CD4-positive, alpha-beta memory T cell (primary cell): ENCODE data around the gene NKPD1. TPM values are rescaled to one million over a fixed set of nuclear protein-coding genes. Genes with fewer than 3 reads are reported as not detected.
A peak's percentile ranks its signal among the peaks of the same experiment; 100 is the strongest.

Experiments
- CTCF ChIA-PET: fragments of 350-600 bp; sonication (Branson Sonifier 250); formaldehyde crosslinking; loops from one replicate; lab custom pipeline; 2021; ENCODE audit warnings: inconsistent platforms; ENCODE audit not compliant: partially characterized antibody; lab: Charles Lee
- POLR2A ChIA-PET: fragments of 350-600 bp; sonication (Branson Sonifier 250); formaldehyde crosslinking; loops from one replicate; lab custom pipeline; 2021; ENCODE audit not compliant: partially characterized antibody; lab: Charles Lee
- DNase-seq, 5 donors: peaks; one replicate each; pipeline versions ENCODE4 v3.0.0 to v3.0.0-alpha.2; 2020 to 2022; ENCODE audit warnings: mixed read lengths in 1 of 5
- H3K27ac ChIP-seq: one replicate; pipeline ENCODE4 v1.7.0; 2013; ENCODE audit warnings: low read depth, low read length
- H3K27me3 ChIP-seq: 2 replicates; pipeline ENCODE4 v1.7.0; 2013; ENCODE audit warnings: mild to moderate bottlenecking, low read length, moderate library complexity; ENCODE audit not compliant: insufficient read depth
- H3K36me3 ChIP-seq: 2 replicates; pipeline ENCODE4 v1.7.0; 2013; ENCODE audit warnings: mild to moderate bottlenecking, low read length, moderate library complexity; ENCODE audit not compliant: insufficient read depth
- H3K4me1 ChIP-seq: 2 replicates; pipeline ENCODE4 v1.7.0; 2013; ENCODE audit warnings: mild to moderate bottlenecking, low read length, moderate library complexity; ENCODE audit not compliant: insufficient read depth
- H3K4me3 ChIP-seq, 2 donors: one replicate each; pipeline ENCODE4 v1.7.0; 2013; ENCODE audit warnings: low read length in 2 of 2, mild to moderate bottlenecking in 1 of 2
- H3K9me3 ChIP-seq, 2 donors: one replicate each; pipeline ENCODE4 v1.7.0; 2013; ENCODE audit warnings: low read length in 2 of 2, control low read depth in 1 of 2; ENCODE audit not compliant: control insufficient read depth in 1 of 2
- H3K27ac Mint-ChIP-seq, 7 donors: one replicate each; pipeline ENCODE4 v1.8.0; 2020 to 2021; ENCODE audit warnings: mixed read lengths in 7 of 7, mild to moderate bottlenecking in 6 of 7, inconsistent platforms in 3 of 7, moderate library complexity in 3 of 7
- H3K27me3 Mint-ChIP-seq, 2 donors: one replicate each; pipeline ENCODE4 v1.8.0; 2020 to 2021; ENCODE audit warnings: mixed read lengths in 2 of 2
- H3K36me3 Mint-ChIP-seq, 2 donors: one replicate each; pipeline ENCODE4 v1.8.0; 2020 to 2021; ENCODE audit warnings: mixed read lengths in 2 of 2, inconsistent platforms in 1 of 2, mild to moderate bottlenecking in 1 of 2
- H3K4me1 Mint-ChIP-seq, 4 donors: one replicate each; pipeline ENCODE4 v1.8.0; 2020 to 2021; ENCODE audit warnings: mixed read lengths in 4 of 4, mild to moderate bottlenecking in 1 of 4
- H3K4me3 Mint-ChIP-seq, 8 donors: one replicate each; pipeline ENCODE4 v1.8.0; 2020 to 2021; ENCODE audit warnings: mixed read lengths in 8 of 8, mild to moderate bottlenecking in 7 of 8, moderate library complexity in 6 of 8, inconsistent platforms in 3 of 8
- H3K9me3 Mint-ChIP-seq, 8 donors: one replicate each; pipeline ENCODE4 v1.8.0; 2020 to 2021; ENCODE audit warnings: mixed read lengths in 8 of 8, mild to moderate bottlenecking in 5 of 8, inconsistent platforms in 3 of 8, moderate library complexity in 1 of 8
- intact Hi-C: fragments of 100-400 bp; cut with micrococcal nuclease; formaldehyde crosslinking; loops from one replicate; pipeline ENCODE4 v1.15.1; 2023
- polyA plus RNA-seq, 2 donors: library from polyadenylated mRNA; unstranded; fragments of 300-500 nt; fragmentation: Illumina TruSeq; gene quantifications; one replicate each; pipeline ENCODE4 v1.2.3, GENCODE V29; 2021
- total RNA-seq, 2 experiments: library from RNA; stranded (reverse); gene quantifications; one replicate each; pipeline ENCODE4 v1.2.3, GENCODE V29; 2021

Gene NKPD1
- total and polyA plus RNA-seq, 4 experiments from 2014 or later = 0.61 to 1.2 (median 0.80) TPM; not detected in 1

DNA sequence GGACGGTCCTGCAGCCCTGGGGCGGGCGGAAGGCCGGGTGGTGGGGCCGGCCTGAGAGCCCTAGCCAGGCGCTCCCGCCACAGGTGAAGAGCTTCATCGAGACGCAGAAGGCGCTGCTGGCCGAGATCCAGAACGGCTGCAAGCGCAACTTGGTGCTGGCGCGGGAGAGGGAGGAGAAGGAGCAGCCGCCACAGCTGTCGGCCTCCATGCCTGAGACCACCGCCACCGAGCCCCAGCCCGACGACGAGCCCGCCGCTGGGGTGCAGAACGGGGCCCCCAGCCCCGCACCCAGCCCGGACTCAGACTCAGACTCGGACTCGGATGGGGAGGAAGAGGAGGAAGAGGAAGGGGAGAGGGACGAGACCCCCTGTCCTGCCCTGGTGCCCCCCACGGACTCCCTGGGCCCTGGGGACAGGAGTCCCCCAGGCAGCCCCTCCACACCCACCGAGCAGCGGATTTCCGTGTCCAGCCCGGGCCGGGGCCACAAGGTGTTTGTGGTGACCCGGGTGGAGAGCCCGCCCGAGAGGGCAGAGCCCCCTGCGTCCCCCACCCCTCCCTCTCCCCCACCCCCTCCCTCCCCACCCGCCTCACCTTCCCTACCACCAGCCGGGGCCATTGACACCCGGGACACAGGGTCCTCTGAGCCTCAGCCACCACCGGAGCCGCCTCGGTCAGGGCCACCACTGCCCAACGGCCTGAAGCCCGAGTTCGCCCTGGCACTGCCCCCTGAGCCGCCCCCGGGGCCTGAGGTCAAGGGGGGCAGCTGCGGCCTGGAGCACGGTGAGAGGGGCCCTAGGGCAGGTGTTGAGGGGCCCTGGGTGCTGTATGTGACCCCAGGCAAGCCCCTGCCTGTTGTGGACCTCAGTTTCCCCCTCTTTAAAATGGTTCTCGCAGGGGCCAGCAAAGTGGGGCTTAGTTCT is 15.3 kb downstream of the NKPD1 start:
- POLR2A ChIA-PET = no interaction called here

DNA sequence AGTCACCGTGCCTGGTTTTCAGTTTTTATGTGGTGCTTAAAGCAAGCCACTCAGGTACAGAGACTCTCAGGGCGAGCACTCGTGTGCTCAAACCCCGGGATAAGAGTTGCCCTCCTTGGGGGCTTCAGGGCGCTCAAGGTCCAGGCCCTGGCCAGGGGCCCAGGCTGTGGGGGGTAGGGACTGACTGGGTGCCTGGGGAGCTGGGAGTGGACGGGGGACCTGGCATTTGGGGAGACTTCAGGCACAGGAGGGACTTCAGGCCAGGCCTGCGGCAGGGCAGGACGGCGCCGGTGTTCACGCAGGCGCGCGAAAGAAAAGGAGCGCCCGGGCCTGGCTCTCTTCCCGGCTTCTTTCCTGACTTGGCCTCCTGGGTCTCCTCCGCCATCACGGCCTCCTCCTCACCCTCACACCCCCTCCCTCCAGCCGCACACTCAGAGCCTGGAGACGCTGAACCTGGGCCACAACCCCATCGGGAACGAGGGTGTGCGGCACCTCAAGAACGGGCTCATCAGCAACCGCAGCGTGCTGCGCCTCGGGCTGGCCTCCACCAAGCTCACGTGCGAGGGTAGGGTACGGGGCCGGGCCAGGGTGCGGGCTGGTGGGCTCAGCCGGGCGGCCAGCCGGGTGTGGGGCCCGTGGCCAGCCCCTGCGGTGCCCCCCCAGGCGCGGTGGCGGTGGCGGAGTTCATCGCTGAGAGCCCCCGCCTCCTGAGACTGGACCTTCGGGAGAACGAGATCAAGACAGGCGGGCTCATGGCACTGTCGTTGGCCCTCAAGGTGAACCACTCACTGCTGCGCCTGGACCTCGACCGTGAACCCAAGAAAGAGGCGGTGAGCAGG is 16.1 kb downstream of the NKPD1 start:
- CTCF ChIA-PET = interaction anchor here (1.9 kb wide), 1 partner anchor 9 kb away, joined by 4 read pairs; no protein-coding TSS in a partner anchor
- Histone ChIP-seq H3K4me3 (no peak overlapping the region), H3K36me3 (peaks cover 12% of the 10 kb centered on the region), H3K9me3 (no peaks in the 10 kb centered on the region), H3K4me1 (no peaks in the 10 kb centered on the region), H3K27me3 (no peaks in the 10 kb centered on the region), H3K27ac (no peak overlapping the region)
- DNase-seq = peak in 1 of 5 donors; percentile 14
- H3K4me3 Mint-ChIP-seq = no peak overlapping the region
- POLR2A ChIA-PET = no interaction called here
- H3K27me3 Mint-ChIP-seq = no peaks in the 10 kb centered on the region
- intact Hi-C loops = no loop called here
- H3K4me1 Mint-ChIP-seq = peaks cover 4 to 10% (median 6%) of the 10 kb centered on the region in 4 donors
- H3K9me3 Mint-ChIP-seq = no peaks in the 10 kb centered on the region
- H3K27ac Mint-ChIP-seq = no peak overlapping the region
- H3K36me3 Mint-ChIP-seq = peaks cover 7 to 13% of the 10 kb centered on the region in 2 donors

More for the DNA sequence above, 15.3 kb downstream of the NKPD1 start:
- peaks cover 12% of the 10 kb centered on the region for H3K36me3 ChIP-seq
- no peak overlapping the region for H3K27ac ChIP-seq
- CTCF ChIA-PET = interaction anchor here (1.2 kb wide), 1 partner anchor 20 kb away, joined by 7 read pairs; no protein-coding TSS in a partner anchor
- DNase-seq = peak in 1 of 5 donors; percentile 33
- intact Hi-C loops = no loop called here
- H3K4me1 ChIP-seq = no peaks in the 10 kb centered on the region
- no peak overlapping the region for H3K4me3 Mint-ChIP-seq
- no peaks in the 10 kb centered on the region for H3K9me3 ChIP-seq
- H3K27me3 ChIP-seq = no peaks in the 10 kb centered on the region
- H3K27me3 Mint-ChIP-seq = no peaks in the 10 kb centered on the region
- no peaks in the 10 kb centered on the region for H3K9me3 Mint-ChIP-seq
- H3K27ac Mint-ChIP-seq = no peak overlapping the region
- H3K4me1 Mint-ChIP-seq = peaks cover 4 to 11% (median 7%) of the 10 kb centered on the region in 4 donors
- H3K4me3 ChIP-seq = no peak overlapping the region
- H3K36me3 Mint-ChIP-seq = peaks cover 7 to 13% of the 10 kb centered on the region in 2 donors

DNA sequence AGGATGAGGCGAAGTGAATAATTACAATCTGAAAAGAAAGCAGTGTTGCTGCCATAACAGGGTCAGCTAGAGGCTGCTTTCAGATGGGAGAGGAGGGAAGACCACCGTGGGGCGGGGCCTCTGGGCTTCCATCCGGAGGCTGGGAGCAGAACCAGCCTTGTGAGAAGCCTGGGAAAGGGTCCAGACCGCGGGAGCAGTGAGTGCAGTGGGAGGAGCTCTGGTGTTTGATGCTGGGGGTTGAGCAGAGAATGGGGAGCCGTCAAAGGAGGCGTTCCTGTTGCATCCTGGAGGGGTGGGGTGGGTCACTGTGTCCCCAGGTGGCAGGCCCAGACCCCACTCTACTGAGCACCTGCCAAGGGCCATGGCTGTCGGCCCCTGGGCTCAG is 18.1 kb downstream of the NKPD1 start:
- Histone ChIP-seq H3K4me3 (no peak overlapping the region), H3K4me1 (no peaks in the 10 kb centered on the region), H3K36me3 (peaks cover 12% of the 10 kb centered on the region), H3K9me3 (no peaks in the 10 kb centered on the region), H3K27me3 (no peaks in the 10 kb centered on the region), H3K27ac (no peak overlapping the region)
- H3K36me3 Mint-ChIP-seq = peaks cover 7 to 13% of the 10 kb centered on the region in 2 donors
- POLR2A ChIA-PET = no interaction called here
- no peaks in the 10 kb centered on the region for H3K9me3 Mint-ChIP-seq
- DNase-seq = peak in 1 of 5 donors; percentile 25
- CTCF ChIA-PET = interaction anchor here (1.9 kb wide), 1 partner anchor 11 kb away, joined by 4 read pairs; no protein-coding TSS in a partner anchor
- H3K4me1 Mint-ChIP-seq = peaks cover 0 to 3% (median 1%) of the 10 kb centered on the region in 4 donors
- no peaks in the 10 kb centered on the region for H3K27me3 Mint-ChIP-seq
- intact Hi-C loops = no loop called here
- no peak overlapping the region for H3K4me3 Mint-ChIP-seq
- peak overlapping the region in 1 of 7 donors; percentile 79 for H3K27ac Mint-ChIP-seq

DNA sequence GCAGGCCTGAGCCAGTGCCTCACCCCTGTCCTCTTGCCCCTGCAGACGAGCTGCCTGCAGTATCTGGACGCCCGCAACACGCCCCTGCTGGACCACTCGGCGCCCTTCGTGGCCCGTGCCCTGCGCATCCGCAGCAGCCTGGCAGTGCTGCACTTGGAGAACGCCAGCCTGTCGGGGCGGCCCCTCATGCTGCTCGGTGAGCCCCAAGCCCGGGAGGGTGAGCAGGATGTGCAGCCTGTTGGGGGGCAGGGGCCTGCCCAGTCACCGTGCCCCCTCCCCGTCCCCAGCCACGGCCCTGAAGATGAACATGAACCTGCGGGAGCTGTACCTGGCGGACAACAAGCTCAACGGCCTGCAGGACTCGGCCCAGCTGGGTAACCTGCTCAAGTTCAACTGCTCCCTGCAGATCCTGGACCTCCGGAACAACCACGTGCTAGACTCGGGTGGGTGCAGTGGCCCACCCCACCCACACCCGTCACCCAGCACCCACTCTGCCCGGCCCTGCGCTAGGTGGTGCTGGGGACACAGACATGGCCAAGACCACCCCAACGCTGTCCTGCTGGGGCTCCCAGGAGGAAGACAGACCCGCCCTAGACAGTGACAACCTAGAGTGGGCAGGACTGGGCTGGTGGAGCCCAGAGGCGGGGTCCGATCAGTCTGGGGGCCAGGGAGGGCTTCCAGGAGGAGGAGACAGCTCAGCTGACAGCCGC is 18.6 kb downstream of the NKPD1 start:
- intact Hi-C loops = no loop called here
- no peak overlapping the region for H3K27ac Mint-ChIP-seq
- H3K4me1 ChIP-seq = no peaks in the 10 kb centered on the region

DNA sequence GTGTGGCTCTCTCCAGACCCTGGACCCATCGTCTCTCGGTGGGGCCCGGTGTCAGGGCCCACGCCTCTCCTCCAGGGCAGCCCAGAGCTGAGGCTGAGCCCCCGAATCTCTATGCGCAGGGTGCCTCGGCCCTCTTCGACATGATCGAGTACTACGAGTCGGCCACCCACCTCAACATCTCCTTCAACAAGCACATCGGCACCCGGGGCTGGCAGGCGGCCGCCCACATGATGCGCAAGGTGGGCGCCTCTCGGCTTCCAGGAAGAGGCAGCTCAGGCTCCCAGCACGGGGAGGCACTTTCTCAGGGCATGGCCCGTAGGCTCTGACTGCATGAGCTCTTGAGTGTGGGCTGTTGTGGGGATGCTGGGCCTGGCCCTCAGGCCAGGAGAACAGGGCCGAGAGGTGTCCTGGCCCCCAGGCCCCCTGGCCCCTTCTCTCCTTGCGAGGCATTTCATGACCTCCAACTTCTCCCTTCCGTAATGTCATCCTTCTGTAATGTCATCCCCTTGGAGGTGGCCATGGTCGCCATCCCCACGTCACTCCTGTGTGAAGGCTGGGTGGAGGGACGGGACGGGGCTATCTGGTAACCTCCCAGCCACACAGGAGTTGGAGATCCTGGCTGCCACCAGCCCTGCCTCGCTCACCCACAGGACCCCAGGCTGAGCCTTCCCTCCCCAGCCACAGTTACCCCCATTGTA is 19.4 kb downstream of the NKPD1 start:
- Histone ChIP-seq H3K27ac (no peak overlapping the region), H3K4me1 (no peaks in the 10 kb centered on the region), H3K9me3 (no peaks in the 10 kb centered on the region), H3K36me3 (peaks cover 12% of the 10 kb centered on the region), H3K4me3 (no peak overlapping the region), H3K27me3 (no peaks in the 10 kb centered on the region)
- Mint-ChIP-seq H3K27me3 (no peaks in the 10 kb centered on the region), H3K4me3 (no peak overlapping the region), H3K36me3 (peaks cover 7 to 13% of the 10 kb centered on the region in 2 donors), H3K4me1 (peaks cover 0 to 8% (median 4%) of the 10 kb centered on the region in 4 donors), H3K27ac (peak overlapping the region in 1 of 7 donors; percentile 57), H3K9me3 (no peaks in the 10 kb centered on the region)
- intact Hi-C loops = no loop called here
- peak in 1 of 5 donors; percentile 15 for DNase-seq
- POLR2A ChIA-PET = no interaction called here
- CTCF ChIA-PET = interaction anchor here (1.4 kb wide), 1 partner anchor 16 kb away, joined by 3 read pairs; no protein-coding TSS in a partner anchor

More for the DNA sequence above, 18.6 kb downstream of the NKPD1 start:
- Mint-ChIP-seq H3K27me3 (no peaks in the 10 kb centered on the region), H3K9me3 (no peaks in the 10 kb centered on the region), H3K4me1 (peaks cover 0 to 4% (median 2%) of the 10 kb centered on the region in 4 donors), H3K36me3 (peaks cover 7 to 13% of the 10 kb centered on the region in 2 donors), H3K4me3 (no peak overlapping the region)
- ChIA-PET POLR2A (no interaction called here), CTCF (no interaction called here)
- Histone ChIP-seq H3K4me3 (no peak overlapping the region), H3K27me3 (no peaks in the 10 kb centered on the region), H3K36me3 (peaks cover 12% of the 10 kb centered on the region), H3K9me3 (no peaks in the 10 kb centered on the region), H3K27ac (no peak overlapping the region)
- no peak for DNase-seq

DNA sequence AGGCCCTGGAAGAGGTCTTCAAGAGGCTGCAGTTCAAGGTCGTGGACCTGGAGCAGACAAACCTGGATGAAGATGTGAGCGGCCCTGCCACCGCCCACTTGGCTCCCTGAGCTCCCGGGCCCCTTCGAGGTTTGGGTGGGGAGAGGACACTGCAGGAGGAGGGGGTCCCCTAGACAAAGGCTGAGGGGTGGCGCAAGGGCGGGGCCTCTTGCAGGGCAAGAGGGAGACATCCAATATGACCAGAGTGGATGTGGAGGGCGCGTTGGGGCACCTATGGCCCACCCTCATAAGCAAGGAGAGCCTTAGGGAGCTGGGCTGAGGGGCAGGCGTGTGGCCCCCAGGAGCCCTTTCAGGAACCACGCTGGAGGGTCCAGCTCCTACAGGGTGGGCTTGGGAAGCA is 20.2 kb downstream of the NKPD1 start:
- H3K4me1 ChIP-seq = no peaks in the 10 kb centered on the region
- DNase-seq = no peak
- Mint-ChIP-seq H3K9me3 (no peaks in the 10 kb centered on the region), H3K4me3 (no peak overlapping the region), H3K27ac (peak overlapping the region in 1 of 7 donors; percentile 55), H3K27me3 (no peaks in the 10 kb centered on the region), H3K36me3 (peaks cover 7 to 13% of the 10 kb centered on the region in 2 donors), H3K4me1 (peaks cover 0 to 8% (median 4%) of the 10 kb centered on the region in 4 donors)
- H3K4me3 ChIP-seq = no peak overlapping the region
- no peaks in the 10 kb centered on the region for H3K9me3 ChIP-seq
- POLR2A ChIA-PET = no interaction called here
- intact Hi-C loops = no loop called here
- no peaks in the 10 kb centered on the region for H3K27me3 ChIP-seq
- CTCF ChIA-PET = interaction anchor here (1.4 kb wide), 1 partner anchor 15 kb away, joined by 3 read pairs; no protein-coding TSS in a partner anchor
- H3K36me3 ChIP-seq = peaks cover 12% of the 10 kb centered on the region
- H3K27ac ChIP-seq = no peak overlapping the region
